Measurements from ENCODE around the gene SLC16A7.

GRCh38 chr12:59632408-59632807, 36.6 kb downstream of the SLC16A7 start:
- no peak for TF ChIP-seq ZBTB33 (CRISPR knock-in tag; IDR thresholded peaks at IDR 0.05)
- TF ChIP-seq EZH2 (IDR thresholded peaks at IDR 0.05; ENCODE audit: borderline replicate concordance, low read depth, low read length): no peak
- TF ChIP-seq NFXL1 (CRISPR knock-in tag; IDR thresholded peaks at IDR 0.05): no peak
- no peak for TF ChIP-seq RCOR1 (IDR thresholded peaks at IDR 0.05; ENCODE audit: borderline replicate concordance in 1 of 2, low read depth in 2 of 2, low read length in 2 of 2)
- TF ChIP-seq CHD1 (IDR thresholded peaks at IDR 0.05; ENCODE audit: low read length): no peak
- TF ChIP-seq, protein P1, sequence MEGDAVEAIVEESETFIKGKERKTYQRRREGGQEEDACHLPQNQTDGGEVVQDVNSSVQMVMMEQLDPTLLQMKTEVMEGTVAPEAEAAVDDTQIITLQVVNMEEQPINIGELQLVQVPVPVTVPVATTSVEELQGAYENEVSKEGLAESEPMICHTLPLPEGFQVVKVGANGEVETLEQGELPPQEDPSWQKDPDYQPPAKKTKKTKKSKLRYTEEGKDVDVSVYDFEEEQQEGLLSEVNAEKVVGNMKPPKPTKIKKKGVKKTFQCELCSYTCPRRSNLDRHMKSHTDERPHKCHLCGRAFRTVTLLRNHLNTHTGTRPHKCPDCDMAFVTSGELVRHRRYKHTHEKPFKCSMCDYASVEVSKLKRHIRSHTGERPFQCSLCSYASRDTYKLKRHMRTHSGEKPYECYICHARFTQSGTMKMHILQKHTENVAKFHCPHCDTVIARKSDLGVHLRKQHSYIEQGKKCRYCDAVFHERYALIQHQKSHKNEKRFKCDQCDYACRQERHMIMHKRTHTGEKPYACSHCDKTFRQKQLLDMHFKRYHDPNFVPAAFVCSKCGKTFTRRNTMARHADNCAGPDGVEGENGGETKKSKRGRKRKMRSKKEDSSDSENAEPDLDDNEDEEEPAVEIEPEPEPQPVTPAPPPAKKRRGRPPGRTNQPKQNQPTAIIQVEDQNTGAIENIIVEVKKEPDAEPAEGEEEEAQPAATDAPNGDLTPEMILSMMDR (IDR thresholded peaks at IDR 0.05 in 2 of 3, conservative IDR thresholded peaks at IDR 0.05 in 1 of 3; ENCODE audit: insufficient read depth in 2 of 3, low read depth in 1 of 3, low read length in 3 of 3): no peak
- TF ChIP-seq FOXK1 (CRISPR knock-in tag; IDR thresholded peaks at IDR 0.05; ENCODE audit: borderline replicate concordance): no peak
- TF ChIP-seq ZNF398 (CRISPR knock-in tag; IDR thresholded peaks at IDR 0.05): no peak
- no peak for TF ChIP-seq SMARCB1 (IDR thresholded peaks at IDR 0.05; ENCODE audit: insufficient read length, low read depth)
- no peak for TF ChIP-seq JUND (IDR thresholded peaks at IDR 0.05; ENCODE audit: borderline replicate concordance, low read depth, low read length)
- TF ChIP-seq JUND (tag; IDR thresholded peaks at IDR 0.05; ENCODE audit: borderline replicate concordance, low read depth, low read length): no peak
- TF ChIP-seq ATF3 (IDR thresholded peaks at IDR 0.05): no peak
- TF ChIP-seq ATF3 (CRISPR knock-in tag; conservative IDR thresholded peaks at IDR 0.05): no peak
